Rectal smooth muscle tissue (tissue), 1 donor: ENCODE results near the gene NCOA7.

ENCODE experiments used
- H3K27ac ChIP-seq: one replicate; pipeline ENCODE4 v1.7.0; 2013; ENCODE audit warnings: low read depth, low read length, inconsistent platforms
- H3K27me3 ChIP-seq: one replicate; pipeline ENCODE4 v1.7.0; 2013; ENCODE audit warnings: low read length; ENCODE audit not compliant: control insufficient read depth, insufficient read depth
- H3K36me3 ChIP-seq: one replicate; pipeline ENCODE4 v1.7.0; 2013; ENCODE audit warnings: low read length; ENCODE audit not compliant: control insufficient read depth, insufficient read depth
- H3K4me1 ChIP-seq: one replicate; pipeline ENCODE4 v1.7.0; 2013; ENCODE audit warnings: low read length; ENCODE audit not compliant: control insufficient read depth, insufficient read depth
- H3K4me3 ChIP-seq: one replicate; pipeline ENCODE4 v1.7.0; 2013; ENCODE audit warnings: low read length
- H3K9ac ChIP-seq: one replicate; pipeline ENCODE4 v1.7.0; 2013; ENCODE audit warnings: low read length

Gene NCOA7

DNA sequence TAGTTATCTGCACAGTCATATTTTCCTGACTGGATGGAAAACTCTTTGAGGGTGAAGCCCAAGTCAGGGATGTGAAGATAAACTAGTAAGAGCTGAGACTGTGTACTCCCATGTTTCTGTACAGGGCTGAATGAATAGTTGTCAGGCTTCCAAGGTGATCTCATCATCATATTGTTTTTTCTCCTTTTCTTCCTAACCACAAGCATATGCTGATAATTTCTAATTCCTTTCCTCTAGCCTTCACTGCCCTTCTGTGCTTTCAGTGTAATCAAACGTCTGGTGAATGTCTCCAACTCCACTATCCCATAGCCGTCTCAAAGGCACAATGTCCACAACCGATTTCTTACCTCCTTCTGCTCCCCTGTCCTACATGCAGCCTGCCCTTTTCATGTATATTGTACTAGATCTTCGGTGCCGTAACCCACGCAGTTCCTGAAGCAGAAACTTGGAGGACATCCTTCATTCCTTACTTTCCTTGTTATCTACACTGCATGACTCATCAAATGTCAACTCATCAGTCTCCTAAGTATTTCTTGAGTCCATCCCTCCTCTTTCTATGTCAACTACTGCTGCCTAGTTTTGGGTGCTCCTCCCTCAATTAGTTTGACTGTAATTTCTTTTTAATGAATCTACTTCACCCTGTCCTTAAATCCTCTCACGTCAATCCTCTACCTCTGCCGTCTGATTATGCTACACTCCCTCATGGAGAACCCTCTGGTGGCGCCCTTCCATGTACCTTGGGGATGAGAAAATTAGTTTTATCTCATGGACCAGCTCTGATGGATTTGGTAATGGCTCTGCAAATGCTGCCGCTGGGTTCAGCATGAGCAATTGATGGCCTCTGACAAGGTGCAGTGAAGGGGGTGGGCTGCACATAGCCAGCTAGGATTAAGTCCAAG is 21.9 kb downstream of the NCOA7 start:
- Histone ChIP-seq H3K36me3 (no peaks in the 10 kb centered on the region), H3K4me1 (peaks cover 4% of the 10 kb centered on the region), H3K27ac (peak overlapping the region; percentile 26), H3K27me3 (no peaks in the 10 kb centered on the region), H3K9ac (no peak overlapping the region), H3K4me3 (no peak overlapping the region)

DNA sequence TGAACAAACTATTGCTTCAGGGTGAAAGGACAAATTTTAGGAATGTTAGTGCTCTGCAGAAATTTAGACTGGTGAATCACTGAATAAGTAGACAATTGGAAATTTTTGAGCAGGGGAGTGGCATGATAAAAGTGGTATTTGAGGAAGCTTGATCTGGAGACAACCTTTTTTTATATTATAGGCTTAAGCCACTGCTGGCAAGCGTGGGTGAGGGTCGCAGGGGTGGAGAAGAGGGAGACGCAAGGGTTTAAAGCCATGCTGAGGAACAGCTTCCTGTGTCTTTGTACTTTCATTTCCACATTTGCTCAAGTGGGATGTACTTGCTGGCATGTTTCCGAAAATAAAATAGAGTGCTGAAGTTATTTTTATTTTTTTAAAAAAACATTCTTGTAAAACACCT is 23.7 kb downstream of the NCOA7 start:
- no peak overlapping the region for H3K27ac ChIP-seq
- H3K9ac ChIP-seq = no peak overlapping the region
- peaks cover 4% of the 10 kb centered on the region for H3K4me1 ChIP-seq
- no peaks in the 10 kb centered on the region for H3K27me3 ChIP-seq
- no peaks in the 10 kb centered on the region for H3K36me3 ChIP-seq
- no peak overlapping the region for H3K4me3 ChIP-seq

DNA sequence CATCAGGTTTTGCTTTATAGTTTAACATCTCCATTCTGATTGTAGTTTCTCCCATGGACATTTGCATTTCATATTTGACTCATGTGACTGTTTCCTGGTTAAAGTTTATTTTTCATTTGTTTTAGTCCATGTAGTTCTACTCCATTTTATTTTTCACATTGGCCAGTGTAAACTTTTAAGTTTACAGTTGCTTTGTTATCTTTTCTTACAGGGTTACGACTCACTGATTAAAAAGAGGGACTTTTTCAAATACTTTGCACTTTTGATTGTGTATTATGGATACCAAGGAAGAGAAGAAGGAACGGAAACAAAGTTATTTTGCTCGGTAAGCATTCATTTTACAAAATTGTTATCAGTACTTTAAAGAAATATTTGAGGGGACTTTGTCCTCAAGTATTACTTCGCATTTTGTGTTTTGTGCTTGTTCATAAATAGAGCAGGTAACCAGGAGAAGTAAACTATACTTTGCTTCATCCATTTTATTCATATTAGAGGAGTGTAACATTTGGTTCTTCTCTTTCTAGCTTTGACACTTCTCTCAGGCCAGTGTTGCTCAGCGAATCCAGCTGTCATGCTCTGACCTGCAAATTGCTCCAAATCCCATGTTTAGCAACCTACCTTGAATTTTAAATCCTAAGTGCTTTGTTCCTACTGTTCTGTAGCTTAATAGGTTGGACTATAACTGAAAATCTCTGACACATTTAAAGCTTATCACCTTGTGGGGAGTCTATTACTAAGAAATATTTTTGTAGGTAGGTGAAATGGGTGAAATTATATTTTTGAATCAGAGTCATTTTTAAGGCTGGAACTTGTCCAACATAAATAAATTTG is 24.5 kb downstream of the NCOA7 start:
- Histone ChIP-seq H3K9ac (no peak overlapping the region), H3K27ac (no peak overlapping the region), H3K27me3 (no peaks in the 10 kb centered on the region), H3K4me1 (peaks cover 4% of the 10 kb centered on the region), H3K4me3 (no peak overlapping the region), H3K36me3 (no peaks in the 10 kb centered on the region)

DNA sequence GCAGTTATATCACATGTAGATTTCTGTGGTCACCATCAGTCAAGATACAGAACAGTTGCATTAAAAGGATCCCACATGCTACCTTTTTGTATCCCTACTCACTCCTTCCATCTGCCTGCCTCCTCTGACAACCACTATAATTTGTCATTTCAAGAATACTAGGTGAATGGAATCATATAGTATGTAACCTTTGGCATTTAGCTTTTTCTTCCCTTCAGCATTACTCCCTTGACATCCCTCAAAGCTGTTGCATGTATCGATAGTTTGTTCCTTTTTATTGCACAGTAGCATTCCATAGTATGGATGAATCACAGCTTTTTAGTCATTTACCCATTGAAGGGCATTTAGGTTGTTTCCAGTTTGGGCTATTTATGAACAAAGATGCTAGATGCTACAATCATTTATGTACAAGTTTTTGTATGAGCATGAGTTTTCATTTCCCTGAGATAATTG is 26.1 kb downstream of the NCOA7 start:
- H3K4me1 ChIP-seq = peaks cover 4% of the 10 kb centered on the region
- H3K4me3 ChIP-seq = no peak overlapping the region

DNA sequence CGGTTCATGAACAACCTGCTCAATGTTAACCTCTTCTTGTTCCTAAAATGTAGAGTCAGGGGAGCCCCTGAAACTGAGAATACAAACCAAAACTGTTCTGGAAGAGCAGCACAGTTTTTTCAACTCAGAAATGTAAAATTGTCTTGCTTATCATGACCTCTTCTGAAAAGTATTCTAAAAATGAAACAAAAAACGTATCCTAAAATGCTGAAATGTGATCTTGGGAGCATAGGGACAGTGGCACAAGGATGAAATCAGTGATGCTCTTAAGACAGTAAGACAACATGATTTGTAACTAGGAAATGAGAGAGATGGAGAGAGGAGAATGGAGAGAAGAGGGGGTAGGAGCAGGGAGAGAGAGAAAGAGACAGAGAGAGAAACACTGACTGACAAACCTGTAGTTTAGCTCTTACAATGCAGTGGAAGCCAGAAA is 27.5 kb downstream of the NCOA7 start:
- Histone ChIP-seq H3K36me3 (no peaks in the 10 kb centered on the region), H3K27me3 (no peaks in the 10 kb centered on the region), H3K4me1 (no peaks in the 10 kb centered on the region), H3K27ac (no peak overlapping the region), H3K9ac (no peak overlapping the region), H3K4me3 (no peak overlapping the region)

More for the DNA sequence above, 26.1 kb downstream of the NCOA7 start:
- Histone ChIP-seq H3K9ac (no peak overlapping the region), H3K36me3 (no peaks in the 10 kb centered on the region), H3K27ac (no peak overlapping the region), H3K27me3 (no peaks in the 10 kb centered on the region)

DNA sequence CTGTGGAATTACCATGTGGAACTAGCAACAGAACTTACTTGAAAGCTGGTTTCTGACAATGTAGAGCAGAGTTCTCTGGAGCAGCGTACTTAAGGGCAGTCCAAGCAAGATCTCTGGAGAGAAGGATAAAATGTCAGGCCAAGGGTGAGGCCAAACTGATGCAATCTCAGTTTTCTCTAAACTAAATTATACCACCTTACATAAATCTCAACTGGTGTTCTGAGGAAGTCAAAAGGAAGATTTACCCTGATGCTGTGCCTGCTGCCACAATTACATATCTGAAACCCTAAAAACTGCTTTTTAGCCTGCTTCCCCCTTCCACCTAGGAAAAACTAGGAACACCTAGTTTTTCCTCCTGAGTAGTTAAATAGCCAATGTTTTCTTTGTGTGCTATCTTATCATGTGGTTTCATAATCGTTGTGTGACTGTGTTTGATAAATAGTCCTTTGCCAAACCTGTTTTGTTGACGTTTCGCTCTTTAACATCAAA is 28.1 kb downstream of the NCOA7 start:
- no peaks in the 10 kb centered on the region for H3K27me3 ChIP-seq
- no peak overlapping the region for H3K27ac ChIP-seq
- H3K36me3 ChIP-seq = no peaks in the 10 kb centered on the region
- H3K9ac ChIP-seq = no peak overlapping the region
- H3K4me3 ChIP-seq = no peak overlapping the region
- H3K4me1 ChIP-seq = no peaks in the 10 kb centered on the region

DNA sequence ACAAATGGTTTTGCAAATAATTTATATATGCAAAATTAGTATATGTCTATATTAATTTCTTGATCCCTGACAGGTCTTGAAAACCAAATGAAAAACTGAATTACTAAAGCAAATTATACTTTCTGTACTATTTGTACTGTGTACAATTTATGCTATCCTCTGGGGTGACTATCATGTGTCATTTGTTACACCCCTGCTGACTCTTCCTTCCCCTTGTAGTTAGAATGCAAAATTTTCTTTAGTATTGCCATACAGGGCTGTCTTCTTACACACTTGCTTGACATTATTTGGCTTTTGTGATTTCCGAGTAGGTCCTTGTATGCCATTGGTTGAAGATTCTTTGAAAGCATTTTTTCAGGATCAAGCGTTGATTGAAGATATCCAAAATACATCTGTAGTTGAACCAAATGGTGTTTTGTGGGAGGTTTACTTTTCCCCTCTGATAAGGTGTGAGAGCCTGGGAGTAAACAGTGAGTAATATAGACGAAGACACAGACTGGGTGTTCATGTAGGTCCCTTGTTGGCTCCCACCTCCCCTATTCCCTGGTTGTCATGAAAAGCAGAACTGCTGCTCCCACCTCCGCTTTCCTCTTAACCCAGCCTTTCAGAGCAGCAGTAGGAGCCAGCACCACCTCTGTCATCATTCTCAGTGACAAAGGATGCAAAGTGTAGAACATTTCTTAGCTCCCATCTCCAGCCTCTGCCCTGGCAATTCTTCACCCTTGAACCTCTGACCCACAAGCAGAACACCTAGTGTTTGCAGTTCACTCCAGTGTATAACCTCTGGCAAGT is 29.0 kb downstream of the NCOA7 start:
- Histone ChIP-seq H3K4me1 (no peaks in the 10 kb centered on the region), H3K36me3 (no peaks in the 10 kb centered on the region), H3K9ac (no peak overlapping the region), H3K4me3 (no peak overlapping the region), H3K27me3 (no peaks in the 10 kb centered on the region), H3K27ac (no peak overlapping the region)

DNA sequence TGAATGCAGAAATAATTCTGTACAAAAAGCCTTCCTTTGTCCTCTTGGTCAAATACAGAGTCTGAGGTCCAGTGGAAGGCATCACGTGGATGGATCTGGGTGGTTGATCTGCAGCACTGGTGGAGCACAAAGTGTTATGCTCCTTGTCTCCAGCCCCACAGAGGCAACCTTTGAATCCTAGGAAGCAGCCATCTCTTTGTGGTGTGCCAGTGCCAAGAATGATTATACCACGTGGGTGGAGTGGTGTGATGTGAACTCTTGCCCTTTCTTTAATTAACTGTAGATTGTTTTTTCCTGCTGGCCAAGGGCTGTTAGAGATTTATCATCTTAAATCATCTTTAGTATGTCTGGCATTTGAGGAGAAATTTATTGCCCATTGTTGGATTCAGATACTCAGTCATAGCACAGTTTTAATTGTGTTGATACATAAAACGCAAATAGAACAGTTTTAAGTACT is 31.1 kb downstream of the NCOA7 start:
- no peak overlapping the region for H3K27ac ChIP-seq
- no peaks in the 10 kb centered on the region for H3K36me3 ChIP-seq
- no peak overlapping the region for H3K4me3 ChIP-seq
- no peak overlapping the region for H3K9ac ChIP-seq
- H3K27me3 ChIP-seq = no peaks in the 10 kb centered on the region
- no peaks in the 10 kb centered on the region for H3K4me1 ChIP-seq

DNA sequence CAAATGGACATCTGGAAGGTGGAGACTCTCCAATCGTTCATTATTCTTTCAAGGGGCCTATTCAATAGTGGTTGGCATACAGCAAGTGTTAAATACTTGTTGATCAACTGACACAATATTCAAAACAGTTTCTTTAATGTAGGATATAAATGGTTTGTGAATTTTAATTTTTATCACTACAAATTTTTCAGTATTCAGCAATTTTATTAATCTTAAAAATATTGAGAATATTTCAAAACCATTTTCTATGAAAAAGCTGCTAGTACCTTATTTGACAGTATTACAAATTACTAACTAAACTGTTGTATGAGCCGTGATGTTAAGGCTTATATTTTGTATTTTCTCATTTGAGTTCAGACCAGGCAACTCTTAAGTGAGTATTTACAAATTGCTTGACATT is 32.4 kb downstream of the NCOA7 start:
- Histone ChIP-seq H3K9ac (no peak overlapping the region), H3K4me1 (no peaks in the 10 kb centered on the region), H3K4me3 (no peak overlapping the region), H3K27me3 (no peaks in the 10 kb centered on the region), H3K36me3 (no peaks in the 10 kb centered on the region), H3K27ac (no peak overlapping the region)

DNA sequence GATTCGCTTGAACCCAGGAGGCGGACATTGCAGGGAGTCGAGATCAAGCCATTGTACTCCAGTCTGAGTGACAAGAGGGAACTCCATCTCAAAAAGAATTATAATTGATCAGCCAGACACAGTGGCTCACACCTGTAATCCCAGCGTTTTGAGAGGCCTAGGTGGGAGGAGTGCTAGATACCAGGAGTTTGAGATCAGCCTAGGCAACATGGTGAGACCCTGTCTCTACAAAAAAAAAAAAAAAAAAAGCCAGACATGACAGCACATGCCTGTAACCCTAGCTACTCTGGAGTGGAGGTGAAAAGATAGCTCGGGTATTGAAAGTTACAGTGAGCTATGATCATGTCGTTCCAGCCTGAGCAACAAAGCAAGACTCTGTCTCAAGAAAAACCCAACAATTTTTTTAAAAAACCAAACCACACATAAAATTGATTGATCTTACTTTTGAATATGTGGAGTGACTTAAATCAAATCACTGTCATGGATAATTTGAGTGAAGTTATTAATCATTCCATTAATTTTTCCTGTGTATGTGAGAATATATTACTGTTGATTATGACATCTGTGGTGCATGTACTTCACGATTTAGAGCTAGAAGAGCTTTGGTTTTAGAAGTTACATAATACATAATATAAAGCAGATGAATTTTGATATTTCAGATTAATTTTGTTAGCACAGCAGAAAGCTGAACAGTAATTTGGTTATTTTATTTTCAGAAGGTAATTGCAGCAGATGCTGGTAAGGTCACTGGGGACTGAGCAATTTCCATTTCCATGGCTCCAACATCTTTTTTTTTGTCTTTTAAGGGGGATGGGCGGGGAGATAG is 34.4 kb downstream of the NCOA7 start:
- Histone ChIP-seq H3K4me1 (no peaks in the 10 kb centered on the region), H3K27ac (no peak overlapping the region), H3K9ac (no peak overlapping the region), H3K36me3 (no peaks in the 10 kb centered on the region), H3K4me3 (no peak overlapping the region), H3K27me3 (no peaks in the 10 kb centered on the region)

DNA sequence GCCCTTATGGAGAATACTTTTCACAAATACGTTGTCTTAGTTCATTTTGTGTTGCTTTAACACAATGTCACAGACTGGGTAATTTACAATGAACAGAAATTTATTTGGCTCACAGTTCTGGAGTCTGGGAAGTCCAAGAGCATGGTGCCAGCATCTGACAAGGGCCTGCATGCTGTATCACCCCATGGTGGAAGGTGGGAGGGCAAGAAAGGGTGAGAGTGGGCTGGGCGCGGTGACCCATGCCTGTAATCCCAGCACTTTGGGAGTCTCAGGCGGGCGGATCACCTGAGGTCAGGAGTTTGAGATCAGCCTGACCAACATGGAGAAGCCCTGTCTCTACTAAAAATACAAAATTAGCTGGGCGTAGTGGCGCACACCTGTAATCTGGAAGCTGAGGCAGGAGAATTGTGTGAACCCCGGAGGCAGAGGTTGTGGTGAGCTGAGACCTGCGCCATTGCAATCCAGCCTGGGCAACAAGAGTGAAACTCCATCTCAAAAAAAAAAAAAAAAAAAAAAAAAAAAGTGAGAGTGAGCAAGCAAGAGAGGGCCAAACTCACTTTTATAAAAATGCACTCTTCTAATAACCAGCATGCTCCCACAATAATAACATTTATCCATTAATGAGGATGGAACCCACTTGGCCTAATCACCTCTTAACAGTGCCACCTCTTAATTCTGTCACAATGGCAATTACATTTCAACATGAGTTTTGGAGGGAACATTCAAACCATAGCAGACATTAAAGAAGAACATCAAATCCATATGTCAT is 36.1 kb downstream of the NCOA7 start:
- no peak overlapping the region for H3K9ac ChIP-seq
- no peaks in the 10 kb centered on the region for H3K4me1 ChIP-seq
- no peak overlapping the region for H3K4me3 ChIP-seq
- H3K36me3 ChIP-seq = no peaks in the 10 kb centered on the region
- H3K27ac ChIP-seq = no peak overlapping the region
- H3K27me3 ChIP-seq = no peaks in the 10 kb centered on the region
